ENCODE measurements around the gene PINK1. TPM values are rescaled to one million over a fixed set of nuclear protein-coding genes. Genes with fewer than 3 reads are reported as not detected.

PINK1 gene
- total and polyA plus RNA-seq, 2 of the 13 experiments (the other 11 are each of a cell fraction or from before 2014, with no cell fraction given): 15.3 to 16.1 TPM

DNA sequence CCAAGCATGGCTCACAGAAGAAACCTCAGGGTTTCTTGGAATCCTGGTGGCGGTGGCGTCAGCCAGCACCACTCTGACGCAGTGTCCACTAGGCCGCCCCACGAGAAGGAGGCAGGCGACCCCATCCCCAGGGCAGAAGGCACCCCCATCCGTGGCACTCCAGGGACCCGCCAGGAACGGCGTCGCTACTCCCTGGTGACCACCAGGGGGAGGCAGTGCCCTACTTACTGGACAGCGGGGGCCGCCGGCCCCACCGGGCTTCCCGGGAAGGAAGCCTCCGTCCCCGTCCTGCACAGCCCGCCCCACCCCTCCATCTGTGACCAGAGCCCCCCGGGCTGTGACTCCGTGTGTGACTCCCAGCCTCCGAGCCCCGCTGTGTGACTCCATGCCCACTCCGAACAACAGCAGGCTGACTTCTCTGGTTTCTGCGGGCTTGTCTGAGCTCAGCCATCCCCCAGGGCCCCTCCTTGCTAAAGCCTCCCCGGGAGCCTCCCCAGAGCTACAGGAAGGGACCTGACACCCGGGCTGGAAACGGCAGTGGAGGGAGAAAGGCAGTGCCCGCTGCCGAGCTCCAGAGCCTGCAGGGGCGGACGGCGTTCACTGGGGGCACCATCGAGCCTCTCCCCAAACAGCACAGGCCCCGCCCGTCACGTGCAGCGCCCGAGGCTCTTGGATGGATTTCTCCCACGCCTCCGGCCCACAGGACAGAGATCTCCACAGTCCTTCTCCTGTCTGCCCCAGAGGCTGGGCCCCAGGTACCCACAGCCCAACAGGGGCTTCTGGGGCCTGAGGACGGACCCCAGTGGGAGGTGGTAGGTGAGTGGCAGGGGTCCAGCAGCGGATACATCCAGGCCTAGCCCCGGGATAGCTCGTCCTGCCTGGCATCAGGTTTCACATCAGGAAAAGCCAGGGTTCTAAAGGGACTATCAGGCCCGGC, 63.4 kb downstream of the PINK1 start (continued):
- TF ChIP-seq, protein P1, sequence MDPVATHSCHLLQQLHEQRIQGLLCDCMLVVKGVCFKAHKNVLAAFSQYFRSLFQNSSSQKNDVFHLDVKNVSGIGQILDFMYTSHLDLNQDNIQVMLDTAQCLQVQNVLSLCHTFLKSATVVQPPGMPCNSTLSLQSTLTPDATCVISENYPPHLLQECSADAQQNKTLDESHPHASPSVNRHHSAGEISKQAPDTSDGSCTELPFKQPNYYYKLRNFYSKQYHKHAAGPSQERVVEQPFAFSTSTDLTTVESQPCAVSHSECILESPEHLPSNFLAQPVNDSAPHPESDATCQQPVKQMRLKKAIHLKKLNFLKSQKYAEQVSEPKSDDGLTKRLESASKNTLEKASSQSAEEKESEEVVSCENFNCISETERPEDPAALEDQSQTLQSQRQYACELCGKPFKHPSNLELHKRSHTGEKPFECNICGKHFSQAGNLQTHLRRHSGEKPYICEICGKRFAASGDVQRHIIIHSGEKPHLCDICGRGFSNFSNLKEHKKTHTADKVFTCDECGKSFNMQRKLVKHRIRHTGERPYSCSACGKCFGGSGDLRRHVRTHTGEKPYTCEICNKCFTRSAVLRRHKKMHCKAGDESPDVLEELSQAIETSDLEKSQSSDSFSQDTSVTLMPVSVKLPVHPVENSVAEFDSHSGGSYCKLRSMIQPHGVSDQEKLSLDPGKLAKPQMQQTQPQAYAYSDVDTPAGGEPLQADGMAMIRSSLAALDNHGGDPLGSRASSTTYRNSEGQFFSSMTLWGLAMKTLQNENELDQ (CRISPR knock-in tag; IDR thresholded peaks at IDR 0.05; ENCODE audit: borderline replicate concordance): no peak
- no peak for TF ChIP-seq TCF12 (IDR thresholded peaks at IDR 0.05)
- TF ChIP-seq TCF12 (CRISPR knock-in tag; IDR thresholded peaks at IDR 0.05): no peak
- peak; percentile 33; the same call in 1 of the 2 replicates for TF ChIP-seq THAP11 (CRISPR knock-in tag; IDR thresholded peaks at IDR 0.05)
- no peak for TF ChIP-seq ZNF615 (CRISPR knock-in tag; IDR thresholded peaks at IDR 0.05; ENCODE audit: borderline replicate concordance)
- TF ChIP-seq ARNT (IDR thresholded peaks at IDR 0.05): no peak
- TF ChIP-seq SSRP1 (CRISPR knock-in tag; IDR thresholded peaks at IDR 0.05): no peak
- TF ChIP-seq GATAD2A (CRISPR knock-in tag; IDR thresholded peaks at IDR 0.05): no peak
- no peak for TF ChIP-seq ATF7 (IDR thresholded peaks at IDR 0.05)
- TF ChIP-seq ATF7 (CRISPR knock-in tag; IDR thresholded peaks at IDR 0.05): no peak
- 0 out of 2 replicates have a peak, but pooled peaks have one; percentile 25 for TF ChIP-seq ZBTB33 (CRISPR knock-in tag; IDR thresholded peaks at IDR 0.05)
- no peak for TF ChIP-seq GABPA (IDR thresholded peaks at IDR 0.05; ENCODE audit: low read depth, low read length)
- 0 out of 2 replicates have a peak, but pooled peaks have one; percentile 19 for TF ChIP-seq GABPA (CRISPR knock-in tag; IDR thresholded peaks at IDR 0.05; ENCODE audit: low read depth)
- TF ChIP-seq BHLHE40 (IDR thresholded peaks at IDR 0.05; ENCODE audit: low read length): peak; percentile 99
- TF ChIP-seq, protein P2, sequence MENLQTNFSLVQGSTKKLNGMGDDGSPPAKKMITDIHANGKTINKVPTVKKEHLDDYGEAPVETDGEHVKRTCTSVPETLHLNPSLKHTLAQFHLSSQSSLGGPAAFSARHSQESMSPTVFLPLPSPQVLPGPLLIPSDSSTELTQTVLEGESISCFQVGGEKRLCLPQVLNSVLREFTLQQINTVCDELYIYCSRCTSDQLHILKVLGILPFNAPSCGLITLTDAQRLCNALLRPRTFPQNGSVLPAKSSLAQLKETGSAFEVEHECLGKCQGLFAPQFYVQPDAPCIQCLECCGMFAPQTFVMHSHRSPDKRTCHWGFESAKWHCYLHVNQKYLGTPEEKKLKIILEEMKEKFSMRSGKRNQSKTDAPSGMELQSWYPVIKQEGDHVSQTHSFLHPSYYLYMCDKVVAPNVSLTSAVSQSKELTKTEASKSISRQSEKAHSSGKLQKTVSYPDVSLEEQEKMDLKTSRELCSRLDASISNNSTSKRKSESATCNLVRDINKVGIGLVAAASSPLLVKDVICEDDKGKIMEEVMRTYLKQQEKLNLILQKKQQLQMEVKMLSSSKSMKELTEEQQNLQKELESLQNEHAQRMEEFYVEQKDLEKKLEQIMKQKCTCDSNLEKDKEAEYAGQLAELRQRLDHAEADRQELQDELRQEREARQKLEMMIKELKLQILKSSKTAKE (CRISPR knock-in tag; IDR thresholded peaks at IDR 0.05; ENCODE audit: borderline replicate concordance): no peak
- no peak for TF ChIP-seq NFE2L2 (IDR thresholded peaks at IDR 0.05; ENCODE audit: low read length)
- no peak for TF ChIP-seq SNAPC4 (CRISPR knock-in tag; IDR thresholded peaks at IDR 0.05)
- 0 out of 2 replicates have a peak, but pooled peaks have one; percentile 34 for TF ChIP-seq ZNF543 (CRISPR knock-in tag; IDR thresholded peaks at IDR 0.05)
- no peak for TF ChIP-seq ZFP62 (CRISPR knock-in tag; IDR thresholded peaks at IDR 0.05)

All from HepG2 (cell line).